Uterus (tissue), 4 donors: ENCODE data around the gene ZW10. TPM values are rescaled to one million over a fixed set of nuclear protein-coding genes. Genes with fewer than 3 reads are reported as not detected.
"Not testable (repeated sequence)": the region's sequence is repeated elsewhere in the genome, so short reads cannot be mapped to it uniquely, and the experiment has no call there.

Experiments used
- DNase-seq, 2 donors: peaks; one replicate each; pipeline ENCODE4 v3.0.0-alpha.2; 2019 to 2020
- H3K27ac ChIP-seq, 2 donors: fragments of 200-600 bp; sonication (generic); 1 replicate in 1 of 2; 2 replicates in 1 of 2; pipeline ENCODE4 v1.5.1; 2016 to 2018
- H3K27me3 ChIP-seq, 2 donors: fragments of 200-600 bp; sonication (generic); one replicate each; pipeline ENCODE4 v1.5.1; 2018 to 2019; ENCODE audit warnings: control low read depth in 1 of 2
- H3K36me3 ChIP-seq, 2 donors: fragments of 200-600 bp; sonication (generic); one replicate each; pipeline ENCODE4 v1.5.1; 2019; ENCODE audit warnings: control low read depth in 1 of 2
- H3K4me1 ChIP-seq, 2 donors: fragments of 200-600 bp; sonication (generic); one replicate each; pipeline ENCODE4 v1.5.1; 2018 to 2019; ENCODE audit warnings: control low read depth in 1 of 2
- H3K4me3 ChIP-seq, 2 donors: fragments of 200-600 bp; sonication (generic); 1 replicate in 1 of 2; 2 replicates in 1 of 2; pipeline ENCODE4 v1.5.1; 2018 to 2019; ENCODE audit warnings: mild to moderate bottlenecking in 1 of 2
- H3K9me3 ChIP-seq, 2 donors: fragments of 200-600 bp; sonication (generic); one replicate each; pipeline ENCODE4 v1.5.1; 2019; ENCODE audit warnings: control low read depth in 1 of 2
- POLR2A ChIP-seq, 2 donors: fragments of 450-650 bp; IDR thresholded peaks; one replicate each; pipeline ENCODE4 v1.6.1; 2016; ENCODE audit warnings: antibody characterized with exemption in 2 of 2, mild to moderate bottlenecking in 1 of 2, moderate library complexity in 1 of 2
- intact Hi-C: fragments of 100-400 bp; cut with DNase I; formaldehyde crosslinking; loops from one replicate; pipeline ENCODE4 v1.15.1; 2023; ENCODE audit warnings: low total_unique reads
- total RNA-seq, 4 donors: library from RNA; depleted of rRNA in 3 of 4; stranded (reverse); fragments of >200 nt in 3 of 4; gene quantifications; one replicate each; pipeline versions ENCODE4 v1.1.0 to v1.2.4, GENCODE V29; 2014 to 2023
- TF ChIP-seq, protein P1 (sequence below), 4 experiments: fragments of 200-600 bp in 2 of 4; fragments of 450-650 bp in 2 of 4; sonication (generic) in 2 of 4; IDR thresholded peaks; one replicate each; pipeline ENCODE4 v1.5.1; 2016 to 2019; ENCODE audit warnings: antibody characterized with exemption in 4 of 4, mild to moderate bottlenecking in 2 of 4, moderate library complexity in 1 of 4
- donor health status: DM: yes; HTN: yes; CAD: no.

ZW10 gene
- total RNA-seq, 4 donors from 2014 or later: 5.6 to 122 (median 19.5) TPM

DNA sequence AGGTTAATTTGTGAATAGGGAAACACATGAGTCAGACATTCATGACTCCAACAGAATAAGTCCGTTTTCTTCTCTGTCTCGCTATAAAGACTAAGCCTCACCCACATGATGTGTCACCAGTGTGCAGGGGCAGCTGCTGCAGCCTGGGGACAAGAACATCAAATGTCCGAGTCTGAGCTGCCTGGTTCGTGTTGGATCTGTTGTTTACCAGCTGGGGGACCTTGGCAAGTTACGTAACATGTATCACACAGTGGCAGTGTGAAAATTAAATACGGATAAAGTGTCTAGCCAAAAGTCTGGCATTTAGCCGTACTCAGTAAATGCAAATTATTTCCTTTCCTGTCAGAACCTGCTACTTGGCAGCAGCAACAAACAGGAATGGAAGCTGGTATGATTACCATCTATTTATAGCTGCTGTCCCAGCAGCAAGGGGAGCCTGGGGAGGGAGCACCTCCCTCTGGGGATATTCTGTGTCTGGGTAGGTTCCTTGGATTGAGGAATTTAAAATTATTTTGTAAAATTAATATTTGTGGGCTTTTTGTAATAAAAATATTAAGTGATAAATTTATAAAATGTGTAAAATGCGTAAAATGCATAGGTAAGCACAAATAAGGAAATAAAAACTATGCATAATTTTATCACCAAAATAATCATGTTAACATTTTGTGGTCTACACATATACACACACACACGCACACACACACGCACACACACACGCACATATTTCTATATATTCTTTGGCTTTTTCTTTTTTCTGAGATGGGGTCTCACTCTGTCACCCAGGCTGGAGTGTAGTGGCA is 4.8 kb upstream of the ZW10 start:
- Histone ChIP-seq H3K36me3 (no peaks in the 10 kb centered on the region), H3K27ac (no peak overlapping the region), H3K4me3 (no peak overlapping the region), H3K4me1 (no peaks in the 10 kb centered on the region), H3K27me3 (no peaks in the 10 kb centered on the region), H3K9me3 (no peaks in the 10 kb centered on the region)
- TF ChIP-seq, protein P1, sequence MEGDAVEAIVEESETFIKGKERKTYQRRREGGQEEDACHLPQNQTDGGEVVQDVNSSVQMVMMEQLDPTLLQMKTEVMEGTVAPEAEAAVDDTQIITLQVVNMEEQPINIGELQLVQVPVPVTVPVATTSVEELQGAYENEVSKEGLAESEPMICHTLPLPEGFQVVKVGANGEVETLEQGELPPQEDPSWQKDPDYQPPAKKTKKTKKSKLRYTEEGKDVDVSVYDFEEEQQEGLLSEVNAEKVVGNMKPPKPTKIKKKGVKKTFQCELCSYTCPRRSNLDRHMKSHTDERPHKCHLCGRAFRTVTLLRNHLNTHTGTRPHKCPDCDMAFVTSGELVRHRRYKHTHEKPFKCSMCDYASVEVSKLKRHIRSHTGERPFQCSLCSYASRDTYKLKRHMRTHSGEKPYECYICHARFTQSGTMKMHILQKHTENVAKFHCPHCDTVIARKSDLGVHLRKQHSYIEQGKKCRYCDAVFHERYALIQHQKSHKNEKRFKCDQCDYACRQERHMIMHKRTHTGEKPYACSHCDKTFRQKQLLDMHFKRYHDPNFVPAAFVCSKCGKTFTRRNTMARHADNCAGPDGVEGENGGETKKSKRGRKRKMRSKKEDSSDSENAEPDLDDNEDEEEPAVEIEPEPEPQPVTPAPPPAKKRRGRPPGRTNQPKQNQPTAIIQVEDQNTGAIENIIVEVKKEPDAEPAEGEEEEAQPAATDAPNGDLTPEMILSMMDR (IDR thresholded peaks at IDR 0.05): no peak
- TF ChIP-seq POLR2A (IDR thresholded peaks at IDR 0.05): no peak
- intact Hi-C loops: no loop called here
- DNase-seq: no peak

DNA sequence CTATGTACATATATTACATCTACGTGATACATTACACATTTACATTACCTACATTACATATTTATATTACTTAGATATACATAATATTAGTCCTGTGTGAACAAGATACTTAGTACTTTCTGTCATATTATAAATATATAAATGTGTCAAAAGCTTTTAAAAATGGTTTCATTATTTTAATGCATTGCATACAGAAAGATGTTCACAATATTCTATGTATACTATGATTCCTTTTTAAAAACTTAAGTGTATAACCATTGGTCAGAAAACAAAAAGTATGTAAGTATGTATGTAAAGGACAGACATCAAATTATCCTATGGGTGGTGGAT is 647 bp upstream of the ZW10 start:
- Histone ChIP-seq H3K4me3 (peak overlapping the region; percentile 79 to 88), H3K27ac (peak overlapping the region; percentile 79 to 93), H3K27me3 (no peaks in the 10 kb centered on the region)

DNA sequence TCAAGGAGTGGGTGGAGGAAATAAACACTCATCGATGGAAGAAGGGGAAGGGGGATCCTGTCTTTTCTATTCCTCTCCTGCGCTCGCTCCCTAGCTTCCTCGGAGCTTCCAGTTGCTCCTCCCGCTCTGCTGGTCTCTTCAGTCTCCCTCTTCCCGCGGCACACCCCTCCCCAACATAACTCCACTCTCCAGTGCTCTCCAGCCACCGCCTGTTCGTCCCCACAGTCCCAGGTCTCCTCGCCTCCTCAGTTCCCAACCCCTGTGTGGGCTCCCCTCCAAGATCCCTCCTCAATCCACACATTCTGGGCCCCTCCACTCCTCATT is 438 bp downstream of the ZW10 start:
- TF ChIP-seq POLR2A (IDR thresholded peaks at IDR 0.05): no peak
- TF ChIP-seq, protein P1 (IDR thresholded peaks at IDR 0.05): no peak
- DNase-seq: no peak
- intact Hi-C loops: no loop called here

More for the DNA sequence above, 647 bp upstream of the ZW10 start:
- H3K9me3 ChIP-seq: no peaks in the 10 kb centered on the region
- TF ChIP-seq, protein P1 (IDR thresholded peaks at IDR 0.05): no peak
- no peak for TF ChIP-seq POLR2A (IDR thresholded peaks at IDR 0.05)
- DNase-seq: no peak
- no peaks in the 10 kb centered on the region for H3K36me3 ChIP-seq
- no peaks in the 10 kb centered on the region for H3K4me1 ChIP-seq
- intact Hi-C loops: no loop called here

DNA sequence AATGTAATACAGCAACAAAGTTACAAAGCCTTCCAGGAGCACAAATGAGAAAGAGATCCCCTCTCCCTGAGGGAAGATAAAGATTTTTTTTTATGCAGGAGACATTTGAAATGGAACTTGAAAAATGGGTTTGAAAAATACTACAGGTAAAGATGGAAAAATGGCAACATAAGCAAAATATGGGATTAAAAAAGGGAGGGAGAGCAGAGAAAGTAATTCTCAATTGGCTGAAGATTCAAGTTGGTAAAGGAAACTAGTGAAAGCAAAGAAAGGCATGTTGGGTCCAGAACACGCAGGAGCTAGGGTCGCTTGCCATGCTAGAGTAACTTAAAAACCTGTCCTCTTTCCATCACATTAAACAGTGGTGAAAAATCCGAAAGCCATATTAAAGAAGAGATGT is 1.5 kb downstream of the ZW10 start:
- Histone ChIP-seq H3K36me3 (no peaks in the 10 kb centered on the region), H3K27ac (no peak overlapping the region), H3K27me3 (no peaks in the 10 kb centered on the region), H3K9me3 (no peaks in the 10 kb centered on the region), H3K4me1 (no peaks in the 10 kb centered on the region), H3K4me3 (no peak overlapping the region)
- no peak for DNase-seq
- TF ChIP-seq, protein P1 (IDR thresholded peaks at IDR 0.05): no peak
- TF ChIP-seq POLR2A (IDR thresholded peaks at IDR 0.05): no peak
- intact Hi-C loops: no loop called here

More for the DNA sequence above, 438 bp downstream of the ZW10 start:
- Histone ChIP-seq H3K4me3 (peak overlapping the region; percentile 79 to 88), H3K27me3 (no peaks in the 10 kb centered on the region), H3K36me3 (no peaks in the 10 kb centered on the region), H3K27ac (peak overlapping the region; percentile 79 to 93), H3K9me3 (no peaks in the 10 kb centered on the region), H3K4me1 (no peaks in the 10 kb centered on the region)

DNA sequence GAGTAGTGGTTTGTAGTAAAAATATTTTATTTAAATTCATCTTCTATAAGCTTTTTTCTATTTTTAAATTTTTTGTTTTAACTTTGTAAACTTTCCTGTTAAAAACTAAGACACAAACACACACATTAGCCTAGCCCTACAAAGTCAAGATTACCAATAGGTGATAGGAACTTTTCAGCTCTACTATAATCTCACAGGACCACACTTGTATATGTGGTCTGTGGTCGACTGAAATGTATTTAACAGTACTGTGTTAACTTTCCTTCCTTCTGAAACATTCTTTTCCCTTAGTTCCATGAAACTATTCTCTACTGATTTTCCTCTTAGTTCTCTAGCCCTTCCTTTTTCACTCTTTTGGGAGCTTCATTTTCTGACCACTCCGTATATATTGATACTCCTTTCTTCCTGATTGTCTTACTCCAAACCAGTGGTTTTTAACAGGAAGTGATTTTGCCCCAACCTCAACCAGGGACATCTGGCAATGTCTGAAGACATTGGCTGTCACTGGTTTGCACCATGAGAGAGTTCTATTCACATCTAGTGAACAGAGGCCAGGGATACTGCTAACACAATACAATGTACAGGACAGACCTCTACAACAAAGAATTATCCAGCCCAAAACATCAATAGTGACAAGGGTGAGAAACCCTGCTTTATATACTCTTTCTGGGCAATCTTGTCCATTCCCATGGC is 8.8 kb downstream of the ZW10 start:
- Histone ChIP-seq H3K4me3 (no peak overlapping the region), H3K9me3 (no peaks in the 10 kb centered on the region), H3K4me1 (no peaks in the 10 kb centered on the region), H3K27me3 (no peaks in the 10 kb centered on the region), H3K36me3 (no peaks in the 10 kb centered on the region), H3K27ac (no peak overlapping the region)
- TF ChIP-seq POLR2A (IDR thresholded peaks at IDR 0.05): no peak
- TF ChIP-seq, protein P1 (IDR thresholded peaks at IDR 0.05): no peak
- no peak for DNase-seq
- intact Hi-C loops: no loop called here

DNA sequence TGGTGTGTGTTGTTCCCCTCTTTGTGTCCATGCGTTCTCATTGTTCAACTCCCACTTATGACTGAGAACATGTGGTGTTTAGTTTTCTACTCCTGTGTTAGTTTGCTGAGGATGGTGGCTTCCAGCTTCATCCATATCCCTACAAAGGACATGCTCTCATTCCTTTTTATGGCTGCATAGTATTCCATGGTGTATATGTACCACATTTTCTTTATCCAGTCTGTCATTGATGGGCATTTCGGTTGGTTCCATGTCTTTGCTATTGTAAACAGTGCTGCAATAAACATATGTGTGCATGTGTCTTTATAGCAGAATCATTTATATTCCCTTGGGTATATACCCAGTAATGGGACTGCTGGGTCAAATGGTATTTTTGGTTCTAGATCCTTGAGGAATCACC is 10.5 kb downstream of the ZW10 start:
- H3K4me3 ChIP-seq, intact Hi-C loops, H3K27me3 ChIP-seq, DNase-seq, H3K27ac ChIP-seq, H3K36me3 ChIP-seq, H3K9me3 ChIP-seq, H3K4me1 ChIP-seq: not testable (repeated sequence)
